Heart right ventricle (tissue), 16 donors: Measurements from ENCODE around the gene CCDC92. TPM values are rescaled to one million over a fixed set of nuclear protein-coding genes. Genes with fewer than 3 reads are reported as not detected.

ENCODE experiments used
- ATAC-seq, 8 donors: fragments of 200-7000 bp; cut with Tn5 transposase; one replicate each; pipeline ENCODE4 v1.9.1; 2020; ENCODE audit warnings: mild to moderate bottlenecking in 8 of 8, moderate library complexity in 8 of 8, moderate number of reproducible peaks in 1 of 8
- DNase-seq, 2 donors: peaks; one replicate each; pipeline ENCODE4 v3.0.0-alpha.2; 2020
- H3K27ac ChIP-seq, 10 donors: fragments of 200-600 bp; sonication (generic) in 2 of 10; one replicate each; pipeline versions ENCODE4 v1.5.0 to v1.8.0; 2020 to 2022; ENCODE audit warnings: mild to moderate bottlenecking in 3 of 10
- H3K27me3 ChIP-seq, 7 donors: fragments of 200-600 bp; one replicate each; pipeline ENCODE4 v1.8.0; 2021 to 2022; ENCODE audit warnings: mild to moderate bottlenecking in 2 of 7
- H3K36me3 ChIP-seq, 9 donors: fragments of 200-600 bp; sonication (generic) in 1 of 9; one replicate each; pipeline versions ENCODE4 v1.5.0 to v1.8.0; 2020 to 2022; ENCODE audit warnings: mild to moderate bottlenecking in 2 of 9
- H3K4me1 ChIP-seq, 9 donors: fragments of 200-600 bp; sonication (generic) in 1 of 9; one replicate each; pipeline versions ENCODE4 v1.5.0 to v1.8.0; 2020 to 2022; ENCODE audit warnings: mild to moderate bottlenecking in 4 of 9
- H3K4me3 ChIP-seq, 10 donors: fragments of 200-600 bp; sonication (generic) in 2 of 10; one replicate each; pipeline versions ENCODE4 v1.5.0 to v1.8.0; 2020 to 2022; ENCODE audit warnings: mild to moderate bottlenecking in 7 of 10, moderate library complexity in 2 of 10
- H3K9me3 ChIP-seq, 11 donors: fragments of 200-600 bp in 10 of 11; sonication (generic) in 2 of 11; one replicate each; pipeline versions ENCODE4 v1.5.0 to v1.8.0; 2013 to 2022; ENCODE audit warnings: mild to moderate bottlenecking in 2 of 11, control low read depth in 1 of 11, moderate library complexity in 1 of 11
- WGBS, 2 donors: extraction: QIAGEN DNeasy Blood & Tissue Kit; methylation state at CpG; one replicate each; pipeline ENCODE4 v1.1.7; 2013; ENCODE audit warnings: inconsistent platforms in 1 of 2; 5-methylcytosine and 5-hydroxymethylcytosine counted together
- intact Hi-C, 10 donors: fragments of 100-400 bp; cut with DNase I; formaldehyde crosslinking; loops; one replicate each; pipeline versions ENCODE4 v1.11.1 to v1.14.2; 2022
- polyA plus RNA-seq, 2 donors: library from polyadenylated mRNA; stranded (reverse); fragments of 200-250 nt; gene quantifications; one replicate each; pipeline ENCODE4 v1.2.3, GENCODE V29; 2013
- total RNA-seq, 10 donors: library from RNA; stranded (reverse); fragmentation: NEBNext Ultra II Directional in 3 of 10; extraction: Animal tissue kit (Norgen Biotek cat#: 25700) in 3 of 10; gene quantifications; one replicate each; pipeline versions ENCODE4 v1.2.1 to v1.2.4, GENCODE V29; 2021 to 2023
- TF ChIP-seq, protein P1 (sequence below), 9 donors: fragments of 200-600 bp; sonication (generic) in 2 of 9; IDR thresholded peaks; one replicate each; pipeline versions ENCODE4 v1.5.0 to v1.8.0; 2021 to 2022; ENCODE audit warnings: antibody characterized with exemption in 9 of 9, mild to moderate bottlenecking in 5 of 9, moderate library complexity in 1 of 9
- donor health status: Arrhythmogenic right ventricular cardiomyopathy.
- donor health status: ischemic (EF 13 %, LVEDD 7.1; RV severe dilation, severe dysfunction).
- donor health status: healthy with polysubstance abuse.
- donor health status: DM: no; HTN: yes; CAD: no.
- donor health status: DM: no; HTN: no; CAD: no.
- donor health status: ischemic (EF 25% LVEDD 6.9; RV normal size, moderate dysfunction).
- donor health status: ischemic (EF 25% LVEDD 5.7; RV mildly dilated, moderate dysfunction).
- donor health status: healthy.
- donor health status: DM: yes; HTN: yes; CAD: no.
- donor health status: Ischemic cardiomyopathy.
- donor health status: ischemic (EF 35%, LVEDD 5.7; RV mildly dilated, moderate dysfunction).
- donor health status: nonischemic (EF 11% LVEDD 7.7; RV severe dilation, severe dysfunction).
- donor health status: DM: yes; HTN: yes; CAD: no.
- donor health status: PGD.
- donor health status: ischemic (EF 29% LVEDD 5.4; RV normal size, mild dysfunction).
- donor health status: nonischemic (EF 23%, LVEDD 6.1; RV moderate dilation, normal function).

The CCDC92 gene
- total and polyA plus RNA-seq, 12 donors = 38.5 to 77.1 (median 56.5) TPM

GRCh38 chr12:123934016-123934620 is 38.5 kb downstream of the CCDC92 start:
- Histone ChIP-seq H3K36me3 (peaks cover 0 to 41% (median 11%) of the 10 kb centered on the region in 9 donors), H3K9me3 (no peaks in the 10 kb centered on the region), H3K27ac (no peak overlapping the region), H3K4me3 (no peak overlapping the region), H3K27me3 (peaks cover 0 to 2% (median 0%) of the 10 kb centered on the region in 7 donors), H3K4me1 (peaks cover 0 to 8% (median 0%) of the 10 kb centered on the region in 9 donors)
- WGBS, 2 donors = 86% methylated on average over 11 of the region's 11 CpGs
- TF ChIP-seq, protein P1, sequence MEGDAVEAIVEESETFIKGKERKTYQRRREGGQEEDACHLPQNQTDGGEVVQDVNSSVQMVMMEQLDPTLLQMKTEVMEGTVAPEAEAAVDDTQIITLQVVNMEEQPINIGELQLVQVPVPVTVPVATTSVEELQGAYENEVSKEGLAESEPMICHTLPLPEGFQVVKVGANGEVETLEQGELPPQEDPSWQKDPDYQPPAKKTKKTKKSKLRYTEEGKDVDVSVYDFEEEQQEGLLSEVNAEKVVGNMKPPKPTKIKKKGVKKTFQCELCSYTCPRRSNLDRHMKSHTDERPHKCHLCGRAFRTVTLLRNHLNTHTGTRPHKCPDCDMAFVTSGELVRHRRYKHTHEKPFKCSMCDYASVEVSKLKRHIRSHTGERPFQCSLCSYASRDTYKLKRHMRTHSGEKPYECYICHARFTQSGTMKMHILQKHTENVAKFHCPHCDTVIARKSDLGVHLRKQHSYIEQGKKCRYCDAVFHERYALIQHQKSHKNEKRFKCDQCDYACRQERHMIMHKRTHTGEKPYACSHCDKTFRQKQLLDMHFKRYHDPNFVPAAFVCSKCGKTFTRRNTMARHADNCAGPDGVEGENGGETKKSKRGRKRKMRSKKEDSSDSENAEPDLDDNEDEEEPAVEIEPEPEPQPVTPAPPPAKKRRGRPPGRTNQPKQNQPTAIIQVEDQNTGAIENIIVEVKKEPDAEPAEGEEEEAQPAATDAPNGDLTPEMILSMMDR (IDR thresholded peaks at IDR 0.05) = no peak
- DNase-seq (no peak), ATAC-seq (peak in 1 of 8 donors; percentile 25)
- intact Hi-C loops = no loop called here

- TF ChIP-seq, protein P1 (IDR thresholded peaks at IDR 0.05) = no peak
- ATAC-seq = no peak
- Histone ChIP-seq H3K27me3 (peaks cover 0 to 2% (median 0%) of the 10 kb centered on the region in 7 donors), H3K36me3 (peaks cover 0 to 39% (median 11%) of the 10 kb centered on the region in 9 donors), H3K27ac (no peak overlapping the region), H3K4me3 (no peak overlapping the region), H3K4me1 (peaks cover 0 to 4% (median 0%) of the 10 kb centered on the region in 9 donors), H3K9me3 (no peaks in the 10 kb centered on the region)
- WGBS, 2 donors = 91 to 94% methylated on average over 14 of the region's 14 CpGs
- intact Hi-C loops = no loop called here
- no peak for DNase-seq
These were observed 39.4 kb downstream of the CCDC92 start for GRCh38 chr12:123933214-123933613.

DNA sequence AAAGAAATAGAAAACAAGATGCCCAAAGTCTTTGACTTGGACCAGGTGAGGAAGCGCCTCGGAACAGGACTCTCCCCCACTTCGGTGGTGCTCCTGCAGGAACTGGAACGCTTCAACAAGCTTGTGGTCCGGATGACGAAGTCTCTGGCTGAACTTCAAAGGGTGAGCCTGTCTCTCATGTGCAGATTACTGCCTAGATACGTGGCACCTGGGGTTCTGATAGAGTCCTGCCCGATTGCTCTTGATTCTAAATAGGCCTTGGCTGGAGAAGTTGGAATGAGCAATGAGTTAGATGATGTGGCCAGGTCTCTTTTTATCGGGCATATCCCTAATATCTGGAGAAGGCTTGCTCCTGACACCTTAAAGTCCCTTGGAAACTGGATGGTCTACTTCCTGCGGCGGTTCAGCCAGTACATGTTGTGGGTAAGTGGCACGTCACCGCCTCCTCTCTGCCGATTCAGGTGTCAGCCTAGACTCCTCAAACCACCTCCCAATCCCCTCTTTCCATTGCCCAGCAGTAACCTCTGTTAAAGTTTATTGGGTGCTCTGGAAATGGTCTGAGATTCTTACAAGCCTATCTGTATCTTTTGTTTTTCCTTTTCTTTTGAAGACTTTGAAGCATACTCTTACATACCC is 40.8 kb downstream of the CCDC92 start:
- no peak for DNase-seq

DNA sequence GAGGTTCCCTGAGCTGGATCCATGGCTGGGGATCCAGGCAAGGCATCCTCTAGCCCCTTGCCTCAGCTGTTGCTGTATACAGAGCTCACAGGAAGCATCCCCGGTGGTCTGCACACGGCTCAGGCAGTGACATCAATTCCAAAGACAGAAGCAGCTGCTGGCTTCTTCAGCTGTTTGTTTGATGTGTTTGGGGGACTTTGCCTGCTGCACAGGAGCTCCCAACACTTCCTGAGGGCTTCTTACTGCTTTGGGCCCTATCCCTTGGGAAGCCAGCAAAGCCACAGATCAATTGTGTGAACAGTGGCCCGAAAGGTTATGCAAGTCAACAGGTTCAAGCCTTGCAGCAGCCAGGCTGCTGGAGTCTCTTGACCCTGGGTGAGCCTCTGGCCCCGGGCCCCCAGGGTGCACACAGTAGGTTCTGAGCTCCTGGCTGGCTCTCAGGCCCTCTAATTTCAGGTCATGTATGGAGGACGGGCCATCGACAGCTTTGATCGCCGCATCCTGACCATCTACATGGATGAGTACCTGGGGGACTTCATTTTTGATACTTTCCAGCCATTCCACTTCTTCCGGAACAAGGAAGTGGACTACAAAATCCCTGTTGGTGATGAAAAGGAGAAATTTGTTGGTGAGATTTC is 42.6 kb downstream of the CCDC92 start:
- intact Hi-C loops = no loop called here
- H3K27ac ChIP-seq = no peak overlapping the region
- no peak for ATAC-seq
- H3K9me3 ChIP-seq = no peaks in the 10 kb centered on the region
- WGBS, 2 donors = 89 to 90% methylated on average over 9 of the region's 9 CpGs
- H3K36me3 ChIP-seq = peaks cover 0 to 8% (median 0%) of the 10 kb centered on the region in 9 donors
- H3K27me3 ChIP-seq = peaks cover 0 to 8% (median 0%) of the 10 kb centered on the region in 7 donors
- TF ChIP-seq, protein P1 (IDR thresholded peaks at IDR 0.05) = no peak
- DNase-seq = no peak
- H3K4me1 ChIP-seq = peaks cover 0 to 4% (median 0%) of the 10 kb centered on the region in 9 donors
- H3K4me3 ChIP-seq = no peak overlapping the region

More for the DNA sequence above, 40.8 kb downstream of the CCDC92 start:
- H3K9me3 ChIP-seq = no peaks in the 10 kb centered on the region
- H3K27me3 ChIP-seq = peaks cover 0 to 5% (median 0%) of the 10 kb centered on the region in 7 donors
- H3K27ac ChIP-seq = no peak overlapping the region
- H3K4me3 ChIP-seq = no peak overlapping the region
- 81 to 88% methylated on average over 14 of the region's 14 CpGs for WGBS, 2 donors
- TF ChIP-seq, protein P1 (IDR thresholded peaks at IDR 0.05) = no peak
- H3K36me3 ChIP-seq = peaks cover 0 to 25% (median 5%) of the 10 kb centered on the region in 9 donors
- intact Hi-C loops = no loop called here
- H3K4me1 ChIP-seq = peaks cover 0 to 4% (median 0%) of the 10 kb centered on the region in 9 donors
- ATAC-seq = no peak
